Gastroesophageal sphincter (tissue), 4 donors: ENCODE data around the gene KLRF2. TPM values are rescaled to one million over a fixed set of nuclear protein-coding genes. Genes with fewer than 3 reads are reported as not detected.
"Not testable (repeated sequence)": the region's sequence is repeated elsewhere in the genome, so short reads cannot be mapped to it uniquely, and the experiment has no call there.

Experiments
- ATAC-seq: fragments of 150-250 bp; one replicate; pipeline ENCODE4 v1.9.1; 2016; ENCODE audit warnings: mild to moderate bottlenecking, moderate library complexity
- H3K27ac ChIP-seq, 4 donors: fragments of 200-600 bp; sonication (generic) in 3 of 4; 1 replicate in 3 of 4; 2 replicates in 1 of 4; pipeline ENCODE4 v1.5.1; 2016 to 2019
- H3K27me3 ChIP-seq: fragments of 200-600 bp; sonication (generic); one replicate; pipeline ENCODE4 v1.5.1; 2019
- H3K36me3 ChIP-seq, 2 donors: fragments of 200-600 bp; sonication (generic); one replicate each; pipeline ENCODE4 v1.5.1; 2019; ENCODE audit warnings: control low read depth in 1 of 2
- H3K4me1 ChIP-seq, 3 donors: fragments of 200-600 bp; sonication (generic); 1 replicate in 2 of 3; 2 replicates in 1 of 3; pipeline ENCODE4 v1.5.1; 2016 to 2019; ENCODE audit warnings: control low read depth in 2 of 3
- H3K4me3 ChIP-seq, 2 donors: fragments of 200-600 bp; sonication (generic); one replicate each; pipeline ENCODE4 v1.5.1; 2019; ENCODE audit warnings: mild to moderate bottlenecking in 1 of 2, moderate library complexity in 1 of 2
- H3K9me3 ChIP-seq, 3 donors: fragments of 200-600 bp; sonication (generic); one replicate each; pipeline ENCODE4 v1.5.1; 2017 to 2019; ENCODE audit warnings: control low read depth in 2 of 3
- EP300 ChIP-seq: sonication (generic); formaldehyde crosslinking; IDR thresholded peaks from one replicate; pipeline ENCODE4 v1.6.1; 2017; ENCODE audit warnings: antibody characterized with exemption, mild to moderate bottlenecking
- POLR2A ChIP-seq, 2 donors: fragments of 450-650 bp; IDR thresholded peaks; one replicate each; pipeline ENCODE4 v1.6.1; 2017; ENCODE audit warnings: antibody characterized with exemption in 2 of 2, mild to moderate bottlenecking in 2 of 2, moderate library complexity in 1 of 2
- POLR2AphosphoS5 ChIP-seq: sonication (generic); formaldehyde crosslinking; IDR thresholded peaks from one replicate; pipeline ENCODE4 v1.6.1; 2017; ENCODE audit warnings: antibody characterized with exemption
- WGBS, 2 donors: methylation state at CpG; one replicate each; pipeline ENCODE4 v1.1.5; 2018; ENCODE audit warnings: low coverage in 1 of 2; 5-methylcytosine and 5-hydroxymethylcytosine counted together
- total RNA-seq, 4 donors: library from RNA; depleted of rRNA; stranded (reverse); fragments of >200 nt; gene quantifications; one replicate each; pipeline ENCODE4 v1.1.0, GENCODE V29; 2016
- TF ChIP-seq, protein P1 (sequence below), 4 experiments: fragments of 200-600 bp in 2 of 4; fragments of 450-650 bp in 2 of 4; sonication (generic) in 1 of 4; IDR thresholded peaks; one replicate each; pipeline ENCODE4 v1.5.1; 2017 to 2019; ENCODE audit warnings: antibody characterized with exemption in 4 of 4, mild to moderate bottlenecking in 2 of 4, moderate library complexity in 2 of 4

KLRF2 gene
- total RNA-seq, 4 donors from 2014 or later: not detected

DNA sequence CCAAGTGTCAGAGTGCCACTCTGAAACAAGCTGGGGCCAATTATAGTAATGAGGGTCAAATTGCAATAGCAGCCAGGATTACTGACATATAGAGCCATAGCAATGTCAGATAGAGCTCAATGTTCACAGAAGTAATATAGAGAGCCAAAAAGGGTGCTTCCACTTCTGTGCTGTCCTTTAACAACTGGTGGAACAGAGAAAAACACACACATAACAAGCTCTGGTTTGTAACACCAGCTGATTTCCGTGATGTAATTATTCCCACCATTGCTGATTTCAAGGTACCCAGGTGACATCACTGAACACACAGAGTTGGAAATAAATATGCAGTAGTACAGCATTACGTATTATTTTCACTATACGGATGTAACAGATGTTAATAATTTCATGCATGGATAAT lies 9.1 kb upstream of the KLRF2 start:
- no peak for ATAC-seq
- TF ChIP-seq, protein P1, sequence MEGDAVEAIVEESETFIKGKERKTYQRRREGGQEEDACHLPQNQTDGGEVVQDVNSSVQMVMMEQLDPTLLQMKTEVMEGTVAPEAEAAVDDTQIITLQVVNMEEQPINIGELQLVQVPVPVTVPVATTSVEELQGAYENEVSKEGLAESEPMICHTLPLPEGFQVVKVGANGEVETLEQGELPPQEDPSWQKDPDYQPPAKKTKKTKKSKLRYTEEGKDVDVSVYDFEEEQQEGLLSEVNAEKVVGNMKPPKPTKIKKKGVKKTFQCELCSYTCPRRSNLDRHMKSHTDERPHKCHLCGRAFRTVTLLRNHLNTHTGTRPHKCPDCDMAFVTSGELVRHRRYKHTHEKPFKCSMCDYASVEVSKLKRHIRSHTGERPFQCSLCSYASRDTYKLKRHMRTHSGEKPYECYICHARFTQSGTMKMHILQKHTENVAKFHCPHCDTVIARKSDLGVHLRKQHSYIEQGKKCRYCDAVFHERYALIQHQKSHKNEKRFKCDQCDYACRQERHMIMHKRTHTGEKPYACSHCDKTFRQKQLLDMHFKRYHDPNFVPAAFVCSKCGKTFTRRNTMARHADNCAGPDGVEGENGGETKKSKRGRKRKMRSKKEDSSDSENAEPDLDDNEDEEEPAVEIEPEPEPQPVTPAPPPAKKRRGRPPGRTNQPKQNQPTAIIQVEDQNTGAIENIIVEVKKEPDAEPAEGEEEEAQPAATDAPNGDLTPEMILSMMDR (IDR thresholded peaks at IDR 0.05): no peak
- TF ChIP-seq POLR2A (IDR thresholded peaks at IDR 0.05) (no peak), POLR2AphosphoS5 (no peak), EP300 (no peak)

DNA sequence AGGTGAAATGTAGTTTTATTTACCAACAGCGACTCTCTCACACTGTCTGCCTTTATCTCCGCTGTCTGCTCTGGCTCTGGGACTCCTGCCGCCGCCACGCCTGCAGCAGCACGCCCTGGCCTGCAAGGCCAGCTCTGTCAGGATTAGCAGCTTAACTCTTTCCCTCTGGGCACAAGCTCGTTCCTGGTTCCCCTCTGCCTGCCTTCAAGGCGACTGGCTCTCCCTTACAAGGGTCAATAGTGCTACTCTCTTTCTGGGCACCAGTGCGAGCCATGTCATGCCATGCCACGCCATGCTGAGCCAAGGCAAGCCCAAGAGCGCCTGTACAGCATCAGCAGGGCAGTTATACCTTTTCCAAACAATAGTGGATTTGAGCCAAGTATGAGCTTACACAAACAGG lies 8.5 kb upstream of the KLRF2 start:
- no peak overlapping the region for H3K4me3 ChIP-seq
- H3K9me3 ChIP-seq: no peaks in the 10 kb centered on the region
- WGBS, 2 donors: 65 to 90% methylated on average over 3 to 11 of the region's 11 CpGs
- H3K36me3 ChIP-seq: no peaks in the 10 kb centered on the region
- no peak overlapping the region for H3K27ac ChIP-seq
- no peak for ATAC-seq
- H3K4me1 ChIP-seq: no peaks in the 10 kb centered on the region
- H3K27me3 ChIP-seq: no peaks in the 10 kb centered on the region
- TF ChIP-seq, protein P1 (IDR thresholded peaks at IDR 0.05): no peak
- no peak for TF ChIP-seq EP300
- no peak for TF ChIP-seq POLR2AphosphoS5
- TF ChIP-seq POLR2A (IDR thresholded peaks at IDR 0.05): no peak

More for the DNA sequence above, 9.1 kb upstream of the KLRF2 start:
- Histone ChIP-seq H3K4me1 (no peaks in the 10 kb centered on the region), H3K9me3 (no peaks in the 10 kb centered on the region), H3K4me3 (no peak overlapping the region), H3K27me3 (no peaks in the 10 kb centered on the region), H3K36me3 (no peaks in the 10 kb centered on the region), H3K27ac (no peak overlapping the region)
- whole genome bisulfite sequencing, 2 donors: 89 to 95% methylated on average over 3 of the region's 3 CpGs

DNA sequence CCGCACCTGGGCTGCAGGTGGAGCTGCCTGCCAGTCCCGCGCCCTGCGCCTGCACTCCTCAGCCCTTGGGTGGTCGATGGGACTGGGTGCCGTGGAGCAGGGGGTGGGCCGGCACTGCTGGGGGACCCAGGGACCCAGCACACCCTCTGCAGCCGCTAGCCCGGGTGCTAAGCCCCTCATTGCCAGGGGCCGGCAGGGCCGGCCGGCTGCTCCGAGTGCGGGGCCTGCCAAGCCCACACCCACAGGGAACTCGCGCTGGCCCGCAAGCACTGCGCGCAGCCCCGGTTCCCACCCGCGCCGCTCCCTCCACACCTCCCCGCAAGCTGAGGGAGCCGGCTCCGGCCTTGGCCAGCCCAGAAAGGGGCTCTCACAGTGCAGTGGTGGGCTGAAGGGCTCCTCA lies 5.2 kb upstream of the KLRF2 start:
- not testable (repeated sequence) for H3K27me3 ChIP-seq, H3K4me1 ChIP-seq, H3K4me3 ChIP-seq, ATAC-seq, H3K27ac ChIP-seq, H3K36me3 ChIP-seq, H3K9me3 ChIP-seq
- no CpG with 5 or more reads among the region's 26 CpGs for WGBS, 2 donors

DNA sequence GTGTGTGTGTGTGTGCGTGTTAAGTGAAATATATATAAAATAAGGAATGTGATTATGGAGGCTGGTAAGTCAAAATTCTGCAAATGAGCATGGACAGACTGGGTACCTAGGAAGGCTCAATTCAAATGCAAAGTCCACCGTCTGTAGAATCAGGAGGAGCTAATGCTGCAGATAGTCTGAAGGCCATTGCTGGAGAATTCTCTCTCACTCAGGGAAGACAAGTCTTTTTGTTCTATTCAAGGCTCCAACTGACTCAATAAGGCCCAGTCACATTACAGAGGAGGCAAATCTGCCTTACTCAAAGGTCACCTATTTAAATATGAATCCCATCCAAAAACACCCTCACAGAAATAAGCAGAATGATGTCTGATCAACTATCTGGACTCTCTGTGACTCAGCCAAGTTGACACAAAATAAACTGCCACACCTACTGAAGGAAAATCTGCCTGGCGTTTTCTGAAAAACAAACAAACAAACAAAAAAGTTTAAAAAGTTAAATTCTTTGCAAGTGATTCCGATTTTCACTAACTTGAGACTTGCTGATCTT lies 684 bp upstream of the KLRF2 start:
- H3K36me3 ChIP-seq: no peaks in the 10 kb centered on the region
- TF ChIP-seq, protein P1 (IDR thresholded peaks at IDR 0.05): no peak
- no peak for TF ChIP-seq POLR2AphosphoS5
- TF ChIP-seq POLR2A (IDR thresholded peaks at IDR 0.05): no peak
- TF ChIP-seq EP300: no peak
- WGBS, 2 donors: 72 to 77% methylated on average over 4 of the region's 4 CpGs
- H3K4me1 ChIP-seq: no peaks in the 10 kb centered on the region
- H3K9me3 ChIP-seq: no peaks in the 10 kb centered on the region
- no peak overlapping the region for H3K27ac ChIP-seq
- no peak overlapping the region for H3K4me3 ChIP-seq
- no peak for ATAC-seq
- no peaks in the 10 kb centered on the region for H3K27me3 ChIP-seq

DNA sequence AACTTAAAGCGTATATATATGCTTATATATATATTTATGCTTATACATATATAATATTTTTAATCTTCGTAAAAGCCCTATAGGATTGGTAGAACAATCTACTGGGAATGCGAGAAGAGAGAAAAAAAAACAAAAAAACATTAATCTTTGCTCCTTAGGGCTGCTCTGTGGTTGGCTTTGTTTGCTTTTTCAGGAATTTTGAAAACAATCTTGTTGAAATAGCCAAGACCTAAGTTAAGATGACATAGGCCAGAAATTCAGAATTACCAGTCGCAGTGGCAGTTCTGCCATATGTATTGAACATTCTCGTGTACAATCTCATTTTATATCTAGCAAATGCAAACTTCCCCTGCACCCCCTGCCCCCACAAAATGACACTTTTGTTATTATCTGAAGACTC lies 699 bp downstream of the KLRF2 start:
- 77 to 80% methylated on average over 5 of the region's 5 CpGs for WGBS, 2 donors
- ATAC-seq: no peak
- TF ChIP-seq, protein P1 (IDR thresholded peaks at IDR 0.05): no peak
- TF ChIP-seq POLR2A (IDR thresholded peaks at IDR 0.05) (no peak), EP300 (no peak), POLR2AphosphoS5 (no peak)
- no peaks in the 10 kb centered on the region for H3K9me3 ChIP-seq
- H3K27me3 ChIP-seq: no peaks in the 10 kb centered on the region
- H3K36me3 ChIP-seq: no peaks in the 10 kb centered on the region
- no peak overlapping the region for H3K27ac ChIP-seq
- H3K4me3 ChIP-seq: no peak overlapping the region
- no peaks in the 10 kb centered on the region for H3K4me1 ChIP-seq
